Tibial nerve (tissue), 3 donors: ENCODE data around the gene GNGT2.

Source experiments
- CTCF ChIP-seq, 5 experiments: fragments of 200-600 bp in 3 of 5; fragments of 450-650 bp in 2 of 5; sonication (generic) in 3 of 5; IDR thresholded peaks; one replicate each; pipeline ENCODE4 v1.5.1; 2016 to 2019; ENCODE audit warnings: antibody characterized with exemption in 5 of 5, mild to moderate bottlenecking in 3 of 5, moderate library complexity in 2 of 5
- POLR2A ChIP-seq, 2 donors: fragments of 450-650 bp; IDR thresholded peaks; one replicate each; pipeline ENCODE4 v1.6.1; 2017; ENCODE audit warnings: antibody characterized with exemption in 2 of 2, mild to moderate bottlenecking in 2 of 2, moderate library complexity in 2 of 2

- TF ChIP-seq POLR2A (IDR thresholded peaks at IDR 0.05) (no peak), CTCF (IDR thresholded peaks at IDR 0.05) (no peak)
These were observed 39.0 kb upstream of the GNGT2 start for GRCh38 chr17:49249292-49249794.
